GM23338 (cell line): ENCODE results near the gene BLTP2. TPM values are rescaled to one million over a fixed set of nuclear protein-coding genes. Genes with fewer than 3 reads are reported as not detected.

Experiments
- ATAC-seq: fragments of 200-7000 bp; cut with Tn5 transposase; 3 replicates; pipeline ENCODE4 v1.9.1; 2020
- DNase-seq: peaks from one replicate; pipeline ENCODE4 v3.0.0-alpha.2; 2015; ENCODE audit warnings: low spot score
- H2AFZ ChIP-seq: fragments of 200-600 bp; sonication (generic); 2 replicates; pipeline ENCODE4 v1.8.0; 2016; ENCODE audit warnings: antibody characterized with exemption, mild to moderate bottlenecking, moderate library complexity
- H3F3A ChIP-seq: fragments of 200-600 bp; sonication (generic); replicated peaks from 2 replicates; pipeline ENCODE4 v1.8.0; 2017; ENCODE audit warnings: antibody characterized with exemption, mixed run types, low read depth
- H3K27ac ChIP-seq: fragments of 200-600 bp; sonication (generic); 2 replicates; pipeline ENCODE4 v1.6.1; 2016; ENCODE audit warnings: low read depth
- H3K27me3 ChIP-seq: fragments of 200-600 bp; sonication (generic); 2 replicates; pipeline ENCODE4 v1.8.0; 2016; ENCODE audit warnings: mild to moderate bottlenecking, mixed run types, moderate library complexity; ENCODE audit not compliant: insufficient read depth
- H3K36me3 ChIP-seq: fragments of 200-600 bp; sonication (generic); 2 replicates; pipeline ENCODE4 v1.8.0; 2016; ENCODE audit warnings: mild to moderate bottlenecking; ENCODE audit not compliant: insufficient read depth
- H3K4me1 ChIP-seq: fragments of 200-600 bp; sonication (generic); 2 replicates; pipeline ENCODE4 v1.8.0; 2016; ENCODE audit warnings: mild to moderate bottlenecking, moderate library complexity; ENCODE audit not compliant: insufficient read depth
- H3K4me2 ChIP-seq: fragments of 200-600 bp; sonication (generic); 2 replicates; pipeline ENCODE4 v1.7.1; 2017; ENCODE audit warnings: mixed run types
- H3K4me3 ChIP-seq: fragments of 200-600 bp; sonication (generic); 2 replicates; pipeline ENCODE4 v1.6.1; 2016; ENCODE audit warnings: mixed run types
- H3K79me2 ChIP-seq: fragments of 200-600 bp; sonication (generic); replicated peaks from 2 replicates; pipeline ENCODE4 v1.8.0; 2017; ENCODE audit warnings: mild to moderate bottlenecking; ENCODE audit not compliant: insufficient read depth
- H3K9me2 ChIP-seq: fragments of 200-600 bp; sonication (generic); 2 replicates; pipeline ENCODE4 v1.8.0; 2017; ENCODE audit not compliant: insufficient read depth
- H4K20me1 ChIP-seq: fragments of 200-600 bp; sonication (generic); replicated peaks from 2 replicates; pipeline ENCODE4 v1.8.0; 2017; ENCODE audit warnings: mild to moderate bottlenecking; ENCODE audit not compliant: insufficient read depth
- H3K27ac Mint-ChIP-seq: 2 replicates; pipeline ENCODE4 v1.8.0; 2020; ENCODE audit warnings: inconsistent platforms, mild to moderate bottlenecking, moderate library complexity, mixed read lengths
- H3K27me3 Mint-ChIP-seq: 3 replicates; pipeline ENCODE4 v1.8.0; 2022; ENCODE audit warnings: low read depth, mild to moderate bottlenecking, moderate library complexity, mixed read lengths, inconsistent platforms; ENCODE audit not compliant: insufficient read depth, poor library complexity
- H3K36me3 Mint-ChIP-seq: 3 replicates; pipeline ENCODE4 v1.8.0; 2021; ENCODE audit warnings: low read depth, mild to moderate bottlenecking, inconsistent platforms, moderate library complexity, mixed read lengths
- H3K4me1 Mint-ChIP-seq: 3 replicates; pipeline ENCODE4 v1.8.0; 2020; ENCODE audit warnings: mild to moderate bottlenecking, inconsistent platforms, mixed read lengths
- H3K4me3 Mint-ChIP-seq: 3 replicates; pipeline ENCODE4 v1.8.0; 2021; ENCODE audit warnings: moderate library complexity, mild to moderate bottlenecking, inconsistent platforms, mixed read lengths
- H3K9me3 Mint-ChIP-seq: 3 replicates; pipeline ENCODE4 v1.8.0; 2020; ENCODE audit warnings: moderate library complexity, mild to moderate bottlenecking, inconsistent platforms, mixed read lengths
- CREB1 ChIP-seq: fragments of 250-450 bp; sonication (Bioruptor Pico); IDR thresholded peaks from 2 replicates; pipeline ENCODE4 v1.5.0; 2020; ENCODE audit warnings: low read depth, mild to moderate bottlenecking, moderate library complexity
- CTCF ChIP-seq, 2 experiments: fragments of 200-600 bp in 1 of 2; sonication (generic) in 1 of 2; conservative IDR thresholded peaks; 2 replicates each; pipeline versions ENCODE4 v1.5.1 to v1.6.1; 2016 to 2017; ENCODE audit warnings: antibody characterized with exemption in 2 of 2, low read depth in 2 of 2, mild to moderate bottlenecking in 2 of 2, moderate library complexity in 1 of 2
- ETS1 ChIP-seq: IDR thresholded peaks from 2 replicates; pipeline ENCODE4 v1.6.1; 2016; ENCODE audit warnings: antibody characterized with exemption
- EZH2 ChIP-seq: fragments of 200-600 bp; sonication (generic); IDR thresholded peaks from one replicate; pipeline ENCODE4 v1.8.0; 2017; ENCODE audit warnings: antibody characterized with exemption, mild to moderate bottlenecking, low read depth; ENCODE audit not compliant: unreplicated experiment
- EZH2phosphoT487 ChIP-seq: fragments of 200-600 bp; sonication (generic); IDR thresholded peaks from one replicate; pipeline ENCODE4 v1.8.1; 2018; ENCODE audit warnings: antibody characterized with exemption; ENCODE audit not compliant: unreplicated experiment
- JUNB ChIP-seq: IDR thresholded peaks from one replicate; pipeline ENCODE4 v1.6.1; 2016; ENCODE audit warnings: antibody characterized with exemption; ENCODE audit not compliant: unreplicated experiment
- POLR2AphosphoS5 ChIP-seq: IDR thresholded peaks from 2 replicates; pipeline ENCODE4 v1.6.1; 2016; ENCODE audit warnings: antibody characterized with exemption, low read depth
- STAT1 ChIP-seq: IDR thresholded peaks from one replicate; pipeline ENCODE4 v1.6.1; 2016; ENCODE audit warnings: antibody characterized with exemption; ENCODE audit not compliant: unreplicated experiment
- ZNF114 ChIP-seq: fragments of 250-450 bp; sonication (Bioruptor Pico); IDR thresholded peaks from 2 replicates; pipeline ENCODE4 v1.5.0; 2020; ENCODE audit warnings: mild to moderate bottlenecking, moderate library complexity
- ZNF331 ChIP-seq: fragments of 250-450 bp; sonication (Bioruptor Pico); IDR thresholded peaks from 2 replicates; pipeline ENCODE4 v1.5.0; 2020; ENCODE audit warnings: low read depth, mild to moderate bottlenecking, moderate library complexity
- ZNF462 ChIP-seq: fragments of 250-450 bp; sonication (Bioruptor Pico); IDR thresholded peaks from 2 replicates; pipeline ENCODE4 v1.5.0; 2020; ENCODE audit warnings: mild to moderate bottlenecking, moderate library complexity
- polyA plus RNA-seq: library from polyadenylated mRNA; unstranded; fragments of >200 nt; fragmentation: Nextera tagmentation; extraction: Ambion mirVana; gene quantifications from 2 replicates; pipeline ENCODE4 v1.2.1, GENCODE V29; 2016
- total RNA-seq: library from RNA; depleted of rRNA; stranded (reverse); fragments of >200 nt; shearing (Covaris generic); gene quantifications from 2 replicates; pipeline ENCODE4 v1.2.3, GENCODE V29; 2014

The BLTP2 gene
- total and polyA plus RNA-seq, 2 experiments from 2014 or later: 58.6 to 166 TPM

- TF ChIP-seq CTCF (conservative IDR thresholded peaks at IDR 0.05; ENCODE audit: low read depth in 2 of 2) (no peak), ZNF462 (no peak), JUNB (no peak), STAT1 (no peak), EZH2 (no peak), POLR2AphosphoS5 (no peak)
Measured at GRCh38 chr17:28626818-28627217, 18.1 kb downstream of the BLTP2 start (continued).

GRCh38 chr17:28624148-28624547, 20.8 kb downstream of the BLTP2 start:
- H3K27ac Mint-ChIP-seq: no peak overlapping the region
- H3K36me3 ChIP-seq: peaks cover 74% of the 10 kb centered on the region
- H3K36me3 Mint-ChIP-seq: peaks cover 84% of the 10 kb centered on the region
- TF ChIP-seq STAT1 (no peak), EZH2phosphoT487 (no peak), CREB1 (no peak), CTCF (conservative IDR thresholded peaks at IDR 0.05; ENCODE audit: low read depth in 2 of 2) (no peak), ZNF114 (CRISPR knock-in tag) (no peak), POLR2AphosphoS5 (no peak), EZH2 (no peak), ZNF331 (CRISPR knock-in tag) (no peak), ETS1 (no peak)

More at GRCh38 chr17:28624148-28624547, 20.8 kb downstream of the BLTP2 start:
- no peaks in the 10 kb centered on the region for H3K4me1 ChIP-seq
- no peaks in the 10 kb centered on the region; the same call in 1 of the 2 replicates for H3F3A ChIP-seq
- ATAC-seq (no peak), DNase-seq (no peak)
- no peak overlapping the region for H3K27ac ChIP-seq
- H3K79me2 ChIP-seq: no peaks in the 10 kb centered on the region
- Mint-ChIP-seq H3K27me3 (peaks cover 2% of the 10 kb centered on the region), H3K4me1 (no peaks in the 10 kb centered on the region), H3K9me3 (no peaks in the 10 kb centered on the region), H3K4me3 (no peak overlapping the region)
- no peaks in the 10 kb centered on the region for H3K27me3 ChIP-seq
- H3K4me2 ChIP-seq: no peak overlapping the region
- no peak overlapping the region for H3K4me3 ChIP-seq
- H4K20me1 ChIP-seq: peaks cover 30% of the 10 kb centered on the region
- no peak overlapping the region for H2AFZ ChIP-seq
- no peaks in the 10 kb centered on the region for H3K9me2 ChIP-seq
